Right lobe of liver (tissue), 4 donors: ENCODE results near the gene FOXA2.

Experiments
- CTCF ChIP-seq, 4 donors: fragments of 200-600 bp in 3 of 4; fragments of 450-650 bp in 1 of 4; IDR thresholded peaks; one replicate each; pipeline versions ENCODE4 v1.5.1 to v1.8.0; 2016 to 2022; ENCODE audit warnings: antibody characterized with exemption in 4 of 4, mild to moderate bottlenecking in 2 of 4
- POLR2A ChIP-seq: fragments of 450-650 bp; IDR thresholded peaks from one replicate; pipeline ENCODE4 v1.6.1; 2017; ENCODE audit warnings: antibody characterized with exemption, mild to moderate bottlenecking
- donor health status: DM: no; HTN: no; CAD: no.
- donor health status: DM: no; HTN: no; CAD: no.
- donor health status: DM: no; HTN: yes; CAD: no.

GRCh38 chr20:22567944-22568871 is 16.2 kb downstream of the FOXA2 start:
- TF ChIP-seq CTCF (IDR thresholded peaks at IDR 0.05): no peak
- no peak for TF ChIP-seq POLR2A
